HCT116 (cell line): ENCODE results near the gene RPS27L. TPM values are rescaled to one million over a fixed set of nuclear protein-coding genes. Genes with fewer than 3 reads are reported as not detected.

Source experiments
- ATAC-seq: fragments of 200-7000 bp; cut with Tn5 transposase; 2 replicates; pipeline ENCODE4 v1.9.1; 2020; ENCODE audit warnings: mild to moderate bottlenecking, moderate library complexity
- BruUV-seq: library from RNA; stranded (reverse); fragments of 400-500 nt; replicated peaks from 2 replicates; lab custom pipeline; 2021; lab: Mats Ljungman, UMichigan
- CTCF ChIA-PET: fragments of 300-600 bp; sonication (Branson Sonifier 250); formaldehyde crosslinking; loops from one replicate; lab custom pipeline; 2021; ENCODE audit warnings: antibody characterized with exemption; lab: Charles Lee
- POLR2A ChIA-PET: fragments of 300-600, 350-600 bp; sonication (Branson Sonifier 250); formaldehyde crosslinking; loops from one replicate; lab custom pipeline; 2021; ENCODE audit warnings: antibody characterized with exemption; lab: Charles Lee
- RAD21 ChIA-PET, 2 experiments: fragments of 300-600 bp; sonication (Branson Sonifier 250); formaldehyde crosslinking; loops; one replicate each; lab custom pipeline; 2023; ENCODE audit warnings: low total read pairs in 2 of 2; ENCODE audit not compliant: uncharacterized antibody in 2 of 2, unreplicated experiment in 2 of 2, low non-redundant PET in 1 of 2; lab: Charles Lee
- DNase-seq: peaks from one replicate; pipeline ENCODE4 v3.0.0-alpha.2; 2010; ENCODE audit warnings: low read depth, low spot score
- H2AFZ ChIP-seq: fragments of 200-600 bp; shearing (Covaris generic), sonication (generic); 2 replicates; pipeline ENCODE4 v1.6.1; 2017; ENCODE audit warnings: low read depth, mixed run types, mixed read lengths, antibody characterized with exemption, low read length; ENCODE audit not compliant: poor library complexity, severe bottlenecking
- H3K27ac ChIP-seq: 2 replicates; pipeline ENCODE4 v1.5.1; 2012; ENCODE audit warnings: low read depth, low read length
- H3K27me3 ChIP-seq: fragments of 200-600 bp; sonication (generic); 2 replicates; pipeline ENCODE4 v1.6.1; 2016; ENCODE audit warnings: mixed run types, low read length, mixed read lengths; ENCODE audit not compliant: insufficient read depth
- H3K36me3 ChIP-seq, 2 experiments: fragments of 200-500 bp in 1 of 2; fragments of 200-600 bp in 1 of 2; sonication (Bioruptor generic) in 1 of 2; sonication (generic) in 1 of 2; 2 replicates each; pipeline versions ENCODE4 v1.5.1 to v1.6.1; 2014 to 2016; ENCODE audit warnings: low read length in 2 of 2, inconsistent platforms in 1 of 2, mixed read lengths in 1 of 2, mixed run types in 1 of 2; ENCODE audit not compliant: insufficient read depth in 2 of 2, control insufficient read depth in 1 of 2
- H3K4me1 ChIP-seq, 2 experiments: fragments of 200-600 bp in 1 of 2; sonication (generic) in 1 of 2; 2 replicates each; pipeline versions ENCODE4 v1.5.1 to v1.6.1; 2012 to 2017; ENCODE audit warnings: low read length in 2 of 2, inconsistent platforms in 1 of 2, mild to moderate bottlenecking in 1 of 2, mixed read lengths in 1 of 2, mixed run types in 1 of 2, moderate library complexity in 1 of 2; ENCODE audit not compliant: insufficient read depth in 2 of 2, control insufficient read depth in 1 of 2
- H3K4me2 ChIP-seq: fragments of 200-600 bp; sonication (generic); 2 replicates; pipeline ENCODE4 v1.6.1; 2017; ENCODE audit warnings: mixed run types, low read length, mixed read lengths
- H3K4me3 ChIP-seq, 2 experiments: fragments of 200-600 bp in 1 of 2; sonication (generic) in 1 of 2; replicated peaks in 1 of 2; 2 replicates each; pipeline ENCODE4 v1.5.1; 2011 to 2016; ENCODE audit warnings: low read length in 2 of 2, control low read depth in 1 of 2, low read depth in 1 of 2, mild to moderate bottlenecking in 1 of 2, mixed read lengths in 1 of 2, mixed run types in 1 of 2
- H3K79me2 ChIP-seq: fragments of 200-600 bp; sonication (generic); 2 replicates; pipeline ENCODE4 v1.6.1; 2017; ENCODE audit warnings: mild to moderate bottlenecking, mixed run types, low read length, moderate library complexity, mixed read lengths; ENCODE audit not compliant: insufficient read depth
- H3K9ac ChIP-seq: fragments of 200-600 bp; sonication (generic); 2 replicates; pipeline ENCODE4 v1.6.1; 2016; ENCODE audit warnings: low read length, mixed read lengths
- H3K9me2 ChIP-seq: fragments of 200-600 bp; sonication (generic), shearing (Covaris generic); 2 replicates; pipeline ENCODE4 v1.6.1; 2017; ENCODE audit warnings: mixed run types, mild to moderate bottlenecking, moderate library complexity; ENCODE audit not compliant: insufficient read depth
- H3K9me3 ChIP-seq, 2 experiments: fragments of 200-500 bp in 1 of 2; fragments of 200-600 bp in 1 of 2; sonication (Bioruptor generic) in 1 of 2; sonication (generic) in 1 of 2; 2 replicates each; pipeline ENCODE4 v1.6.1; 2014 to 2017; ENCODE audit warnings: low read length in 2 of 2, mixed read lengths in 2 of 2, inconsistent platforms in 1 of 2, low read depth in 1 of 2, mild to moderate bottlenecking in 1 of 2, mixed run types in 1 of 2, moderate library complexity in 1 of 2; ENCODE audit not compliant: control insufficient read depth in 1 of 2, insufficient read depth in 1 of 2
- H4K20me1 ChIP-seq: fragments of 200-600 bp; sonication (generic), shearing (Covaris generic); 2 replicates; pipeline ENCODE4 v1.6.1; 2017; ENCODE audit warnings: mixed run types, mild to moderate bottlenecking, moderate library complexity; ENCODE audit not compliant: insufficient read depth
- ATF3 ChIP-seq: IDR thresholded peaks from 2 replicates; pipeline ENCODE4 v1.6.1; 2012
- CBX3 ChIP-seq: IDR thresholded peaks from 2 replicates; pipeline ENCODE4 v1.6.1; 2012; ENCODE audit warnings: low read depth
- CEBPB ChIP-seq: IDR thresholded peaks from 2 replicates; pipeline ENCODE4 v1.6.1; 2012; ENCODE audit warnings: low read depth
- CTCF ChIP-seq, 3 experiments: fragments of 200-600 bp in 1 of 3; sonication (generic) in 1 of 3; IDR thresholded peaks in 2 of 3; conservative IDR thresholded peaks in 1 of 3; 2 replicates each; pipeline ENCODE4 v1.5.1; 2012 to 2017; ENCODE audit warnings: low read depth in 2 of 3, low read length in 2 of 3, antibody characterized with exemption in 1 of 3, borderline replicate concordance in 1 of 3, control low read depth in 1 of 3, mild to moderate bottlenecking in 1 of 3, mixed read lengths in 1 of 3, mixed run types in 1 of 3, moderate library complexity in 1 of 3; ENCODE audit not compliant: insufficient read depth in 1 of 3
- EGR1 ChIP-seq: IDR thresholded peaks from 2 replicates; pipeline ENCODE4 v1.6.1; 2012; ENCODE audit warnings: low read depth
- ELF1 ChIP-seq: IDR thresholded peaks from 2 replicates; pipeline ENCODE4 v1.6.1; 2012; ENCODE audit warnings: low read depth, borderline replicate concordance
- EZH2 ChIP-seq: fragments of 200-600 bp; sonication (generic); IDR thresholded peaks from 2 replicates; pipeline ENCODE4 v1.6.1; 2017; ENCODE audit warnings: antibody characterized with exemption, mixed run types
- EZH2phosphoT487 ChIP-seq: fragments of 200-600 bp; IDR thresholded peaks from 2 replicates; pipeline ENCODE4 v1.6.1; 2018; ENCODE audit warnings: antibody characterized with exemption, borderline replicate concordance
- FOSL1 ChIP-seq: IDR thresholded peaks from 2 replicates; pipeline ENCODE4 v1.6.1; 2012; ENCODE audit warnings: low read depth
- JUND ChIP-seq: IDR thresholded peaks from 2 replicates; pipeline ENCODE4 v1.6.1; 2012
- POLR2A ChIP-seq: IDR thresholded peaks from 2 replicates; pipeline ENCODE4 v1.7.0; 2011; ENCODE audit warnings: borderline replicate concordance; ENCODE audit not compliant: insufficient read depth, insufficient read length; ENCODE audit errors: extremely low read depth
- REST ChIP-seq: IDR thresholded peaks from 2 replicates; pipeline ENCODE4 v1.6.1; 2012; ENCODE audit warnings: low read depth
- SIN3A ChIP-seq: IDR thresholded peaks from 2 replicates; pipeline ENCODE4 v1.6.1; 2012; ENCODE audit warnings: low read depth
- YY1 ChIP-seq: IDR thresholded peaks from 2 replicates; pipeline ENCODE4 v1.6.1; 2011; ENCODE audit warnings: low read length, low read depth, moderate library complexity, mild to moderate bottlenecking; ENCODE audit not compliant: insufficient replicate concordance; ENCODE audit errors: extremely low read depth
- ZBTB33 ChIP-seq: IDR thresholded peaks from 2 replicates; pipeline ENCODE4 v1.6.1; 2011; ENCODE audit warnings: mild to moderate bottlenecking, low read length, moderate library complexity; ENCODE audit not compliant: insufficient replicate concordance; ENCODE audit errors: extremely low read depth
- ZFX ChIP-seq: fragments of 450-650 bp; IDR thresholded peaks from 2 replicates; pipeline ENCODE4 v1.6.1; 2017
- ZNF274 ChIP-seq: fragments of 200-500 bp; sonication (Bioruptor generic); IDR thresholded peaks from 2 replicates; pipeline ENCODE4 v1.6.1; 2014; ENCODE audit warnings: mild to moderate bottlenecking, low read depth, low read length, inconsistent platforms
- intact Hi-C: fragments of 100-400 bp; cut with micrococcal nuclease; formaldehyde crosslinking; loops from 2 replicates; pipeline ENCODE4 v1.10.0; 2022
- total RNA-seq: library from RNA; stranded (reverse); gene quantifications from one replicate; pipeline ENCODE4 v1.2.1, GENCODE V29; 2021; ENCODE audit not compliant: unreplicated experiment

Gene RPS27L
- total RNA-seq, 1 experiment from 2014 or later: 139 TPM

GRCh38 chr15:63111481-63111880 is 45.8 kb downstream of the RPS27L start (continued):
- TF ChIP-seq CTCF (IDR thresholded peaks at IDR 0.05 in 2 of 3, conservative IDR thresholded peaks at IDR 0.05 in 1 of 3; ENCODE audit: borderline replicate concordance in 1 of 3, insufficient read depth in 1 of 3, low read depth in 2 of 3, low read length in 2 of 3): no peak
- TF ChIP-seq FOSL1: no peak

- Histone ChIP-seq H3K9ac (no peak overlapping the region), H3K9me3 (0 out of 4 replicates have a peak, but pooled peaks cover 0 to 2% of the 10 kb centered on the region in 2 experiments), H3K27me3 (no peaks in the 10 kb centered on the region), H3K4me2 (no peak overlapping the region), H3K9me2 (no peaks in the 10 kb centered on the region), H3K27ac (no peak overlapping the region), H3K4me3 (no peak overlapping the region), H3K36me3 (no peaks in the 10 kb centered on the region), H2AFZ (no peak overlapping the region), H4K20me1 (no peaks in the 10 kb centered on the region), H3K79me2 (no peaks in the 10 kb centered on the region), H3K4me1 (peaks cover 10 to 16% of the 10 kb centered on the region in 2 experiments)
- no peak for ATAC-seq
- DNase-seq: no peak
- intact Hi-C loops: no loop called here
- RAD21 ChIA-PET: no interaction called here
- no peak for TF ChIP-seq EGR1
- TF ChIP-seq ZBTB33: no peak
- TF ChIP-seq CBX3: no peak
- TF ChIP-seq REST: no peak
- no peak for TF ChIP-seq SIN3A
- no peak for TF ChIP-seq EZH2phosphoT487
- TF ChIP-seq ELF1: no peak
- no peak for TF ChIP-seq FOSL1
- TF ChIP-seq ATF3: no peak
- TF ChIP-seq YY1: no peak
- TF ChIP-seq ZFX: no peak
- no peak for TF ChIP-seq EZH2
- no peak for TF ChIP-seq CEBPB
- TF ChIP-seq ZNF274: no peak
- no peak for TF ChIP-seq JUND
- TF ChIP-seq POLR2A: no peak
- BruUV-seq: no TSS peak
- CTCF ChIA-PET: interaction anchor here (0.5 kb wide), 1 partner anchor 48 kb away, joined by 3 read pairs; no protein-coding TSS in a partner anchor
- POLR2A ChIA-PET: no interaction called here
Measured at GRCh38 chr15:63110428-63111026, 46.8 kb downstream of the RPS27L start.
